ENCODE data around the gene ARID1B.

- TF ChIP-seq ZFX (IDR thresholded peaks at IDR 0.05) (no peak), CTCF (conservative IDR thresholded peaks at IDR 0.05) (no peak)
Measured at GRCh38 chr6:157244780-157245179, 467.6 kb downstream of the ARID1B start.
